ENCODE data around the gene SLC9C2.
"Not testable (repeated sequence)": the region's sequence is repeated elsewhere in the genome, so short reads cannot be mapped to it uniquely, and the experiment has no call there.

The SLC9C2 gene

GRCh38 chr1:173476665-173477285, 126.1 kb downstream of the SLC9C2 start:
- H3K36me3 ChIP-seq (ENCODE audit: control insufficient read depth, insufficient read depth, low read length) = peaks cover 21% of the 10 kb centered on the region
- H3K9me3 ChIP-seq (ENCODE audit: control insufficient read depth, insufficient read depth, low read length) = peaks cover 2% of the 10 kb centered on the region

GRCh38 chr1:173476197-173476664, 126.6 kb downstream of the SLC9C2 start:
- H3K4me1 ChIP-seq (ENCODE audit: control insufficient read depth, insufficient read depth, low read length) = peaks cover 16% of the 10 kb centered on the region
- H3K27me3 ChIP-seq (ENCODE audit: control insufficient read depth, insufficient read depth, low read length) = no peaks in the 10 kb centered on the region
- peaks cover 21% of the 10 kb centered on the region for H3K36me3 ChIP-seq (ENCODE audit: control insufficient read depth, insufficient read depth, low read length)
- peaks cover 7% of the 10 kb centered on the region for H3K9me3 ChIP-seq (ENCODE audit: control insufficient read depth, insufficient read depth, low read length)
- peak overlapping the region; percentile 88 for H3K4me3 ChIP-seq (ENCODE audit: low read depth, low read length)
- peak overlapping the region; percentile 77 for H3K9ac ChIP-seq (ENCODE audit: low read depth, low read length)

More at GRCh38 chr1:173476665-173477285, 126.1 kb downstream of the SLC9C2 start:
- Histone ChIP-seq H3K9ac (ENCODE audit: low read depth, low read length) (peak overlapping the region; percentile 77), H3K4me3 (ENCODE audit: low read depth, low read length) (peak overlapping the region; percentile 88), H3K4me1 (ENCODE audit: control insufficient read depth, insufficient read depth, low read length) (peaks cover 16% of the 10 kb centered on the region), H3K27me3 (ENCODE audit: control insufficient read depth, insufficient read depth, low read length) (no peaks in the 10 kb centered on the region)

GRCh38 chr1:173475564-173476196, 127.2 kb downstream of the SLC9C2 start:
- peak overlapping the region; percentile 32 for H3K9ac ChIP-seq (ENCODE audit: low read depth, low read length)
- no peaks in the 10 kb centered on the region for H3K27me3 ChIP-seq (ENCODE audit: control insufficient read depth, insufficient read depth, low read length)
- H3K9me3 ChIP-seq (ENCODE audit: control insufficient read depth, insufficient read depth, low read length) = peaks cover 8% of the 10 kb centered on the region
- peaks cover 23% of the 10 kb centered on the region for H3K36me3 ChIP-seq (ENCODE audit: control insufficient read depth, insufficient read depth, low read length)
- peak overlapping the region; percentile 88 for H3K4me3 ChIP-seq (ENCODE audit: low read depth, low read length)
- H3K4me1 ChIP-seq (ENCODE audit: control insufficient read depth, insufficient read depth, low read length) = peaks cover 16% of the 10 kb centered on the region

GRCh38 chr1:173474780-173475421, 128.0 kb downstream of the SLC9C2 start:
- H3K27me3 ChIP-seq (ENCODE audit: control insufficient read depth, insufficient read depth, low read length); H3K9ac ChIP-seq (ENCODE audit: low read depth, low read length); H3K9me3 ChIP-seq (ENCODE audit: control insufficient read depth, insufficient read depth, low read length): not testable (repeated sequence)
- peaks cover 12% of the 10 kb centered on the region for H3K4me1 ChIP-seq (ENCODE audit: control insufficient read depth, insufficient read depth, low read length)
- peak overlapping the region; percentile 88 for H3K4me3 ChIP-seq (ENCODE audit: low read depth, low read length)
- H3K36me3 ChIP-seq (ENCODE audit: control insufficient read depth, insufficient read depth, low read length) = peaks cover 20% of the 10 kb centered on the region

GRCh38 chr1:173474097-173474779, 128.6 kb downstream of the SLC9C2 start:
- Histone ChIP-seq H3K36me3 (ENCODE audit: control insufficient read depth, insufficient read depth, low read length) (peaks cover 20% of the 10 kb centered on the region), H3K9me3 (ENCODE audit: control insufficient read depth, insufficient read depth, low read length) (peaks cover 9% of the 10 kb centered on the region), H3K9ac (ENCODE audit: low read depth, low read length) (no peak overlapping the region), H3K4me1 (ENCODE audit: control insufficient read depth, insufficient read depth, low read length) (peaks cover 8% of the 10 kb centered on the region), H3K27me3 (ENCODE audit: control insufficient read depth, insufficient read depth, low read length) (no peaks in the 10 kb centered on the region), H3K4me3 (ENCODE audit: low read depth, low read length) (peak overlapping the region; percentile 88)

GRCh38 chr1:173473599-173474011, 129.3 kb downstream of the SLC9C2 start:
- no peak overlapping the region for H3K9ac ChIP-seq (ENCODE audit: low read depth, low read length)
- H3K36me3 ChIP-seq (ENCODE audit: control insufficient read depth, insufficient read depth, low read length) = peaks cover 17% of the 10 kb centered on the region
- peaks cover 9% of the 10 kb centered on the region for H3K9me3 ChIP-seq (ENCODE audit: control insufficient read depth, insufficient read depth, low read length)
- peaks cover 6% of the 10 kb centered on the region for H3K4me1 ChIP-seq (ENCODE audit: control insufficient read depth, insufficient read depth, low read length)
- H3K4me3 ChIP-seq (ENCODE audit: low read depth, low read length) = no peak overlapping the region
- H3K27me3 ChIP-seq (ENCODE audit: control insufficient read depth, insufficient read depth, low read length) = no peaks in the 10 kb centered on the region

GRCh38 chr1:173470608-173471007, 132.3 kb downstream of the SLC9C2 start:
- no peaks in the 10 kb centered on the region for H3K27me3 ChIP-seq (ENCODE audit: control insufficient read depth, insufficient read depth, low read length)
- no peak overlapping the region for H3K9ac ChIP-seq (ENCODE audit: low read depth, low read length)
- H3K36me3 ChIP-seq (ENCODE audit: control insufficient read depth, insufficient read depth, low read length) = peaks cover 13% of the 10 kb centered on the region
- peaks cover 9% of the 10 kb centered on the region for H3K9me3 ChIP-seq (ENCODE audit: control insufficient read depth, insufficient read depth, low read length)
- H3K4me3 ChIP-seq (ENCODE audit: low read depth, low read length) = no peak overlapping the region
- peaks cover 4% of the 10 kb centered on the region for H3K4me1 ChIP-seq (ENCODE audit: control insufficient read depth, insufficient read depth, low read length)

GRCh38 chr1:173469656-173470055, 133.2 kb downstream of the SLC9C2 start:
- Histone ChIP-seq H3K27me3 (ENCODE audit: control insufficient read depth, insufficient read depth, low read length) (no peaks in the 10 kb centered on the region), H3K36me3 (ENCODE audit: control insufficient read depth, insufficient read depth, low read length) (peaks cover 13% of the 10 kb centered on the region), H3K4me1 (ENCODE audit: control insufficient read depth, insufficient read depth, low read length) (no peaks in the 10 kb centered on the region), H3K4me3 (ENCODE audit: low read depth, low read length) (no peak overlapping the region), H3K9me3 (ENCODE audit: control insufficient read depth, insufficient read depth, low read length) (peaks cover 9% of the 10 kb centered on the region), H3K9ac (ENCODE audit: low read depth, low read length) (no peak overlapping the region)

- H3K27me3 ChIP-seq (ENCODE audit: control insufficient read depth, insufficient read depth, low read length) = no peaks in the 10 kb centered on the region
- H3K4me3 ChIP-seq (ENCODE audit: low read depth, low read length) = no peak overlapping the region
- no peaks in the 10 kb centered on the region for H3K4me1 ChIP-seq (ENCODE audit: control insufficient read depth, insufficient read depth, low read length)
- H3K36me3 ChIP-seq (ENCODE audit: control insufficient read depth, insufficient read depth, low read length) = peaks cover 13% of the 10 kb centered on the region
- H3K9me3 ChIP-seq (ENCODE audit: control insufficient read depth, insufficient read depth, low read length) = peaks cover 9% of the 10 kb centered on the region
- H3K9ac ChIP-seq (ENCODE audit: low read depth, low read length) = no peak overlapping the region
These were observed 135.4 kb downstream of the SLC9C2 start for GRCh38 chr1:173467426-173467825.

- H3K9ac ChIP-seq (ENCODE audit: low read depth, low read length); H3K9me3 ChIP-seq (ENCODE audit: control insufficient read depth, insufficient read depth, low read length); H3K4me3 ChIP-seq (ENCODE audit: low read depth, low read length); H3K27me3 ChIP-seq (ENCODE audit: control insufficient read depth, insufficient read depth, low read length); H3K4me1 ChIP-seq (ENCODE audit: control insufficient read depth, insufficient read depth, low read length): not testable (repeated sequence)
- peaks cover 16% of the 10 kb centered on the region for H3K36me3 ChIP-seq (ENCODE audit: control insufficient read depth, insufficient read depth, low read length)
These were observed 138.7 kb downstream of the SLC9C2 start for GRCh38 chr1:173464185-173464584.

- H3K9me3 ChIP-seq (ENCODE audit: control insufficient read depth, insufficient read depth, low read length); H3K27me3 ChIP-seq (ENCODE audit: control insufficient read depth, insufficient read depth, low read length); H3K4me3 ChIP-seq (ENCODE audit: low read depth, low read length); H3K9ac ChIP-seq (ENCODE audit: low read depth, low read length); H3K4me1 ChIP-seq (ENCODE audit: control insufficient read depth, insufficient read depth, low read length): not testable (repeated sequence)
- H3K36me3 ChIP-seq (ENCODE audit: control insufficient read depth, insufficient read depth, low read length) = peaks cover 16% of the 10 kb centered on the region
These were observed 140.2 kb downstream of the SLC9C2 start for GRCh38 chr1:173462666-173463065.

Data from iPS-15b (cell line).